GM21576 (cell line): ENCODE data around the gene SIDT1.

Experiments
- ATAC-seq: cut with Tn5 transposase; IDR thresholded peaks from one replicate; pipeline ENCODE4 v1.9.1; 2021; ENCODE audit warnings: mild to moderate bottlenecking, moderate library complexity; ENCODE audit not compliant: unreplicated experiment

The SIDT1 gene

DNA sequence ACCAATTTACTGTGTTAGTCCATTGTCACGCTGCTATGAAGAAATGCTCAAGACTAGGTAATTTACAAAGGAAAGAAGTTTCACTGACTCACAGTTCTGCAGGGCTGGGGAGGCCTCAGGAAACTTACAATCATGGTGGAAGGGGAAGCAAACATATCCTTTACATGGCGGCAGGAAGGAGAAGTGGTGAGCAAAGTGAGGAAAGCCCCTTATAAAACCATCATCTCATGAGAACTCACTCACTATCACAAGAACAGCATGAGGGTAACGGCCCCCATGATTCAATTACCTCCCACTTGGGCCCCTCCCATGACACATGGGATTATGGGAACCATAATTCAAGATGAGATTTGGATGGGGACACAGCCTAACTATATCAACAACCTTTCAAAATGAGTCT lies 143.9 kb downstream of the SIDT1 start:
- ATAC-seq = no peak

DNA sequence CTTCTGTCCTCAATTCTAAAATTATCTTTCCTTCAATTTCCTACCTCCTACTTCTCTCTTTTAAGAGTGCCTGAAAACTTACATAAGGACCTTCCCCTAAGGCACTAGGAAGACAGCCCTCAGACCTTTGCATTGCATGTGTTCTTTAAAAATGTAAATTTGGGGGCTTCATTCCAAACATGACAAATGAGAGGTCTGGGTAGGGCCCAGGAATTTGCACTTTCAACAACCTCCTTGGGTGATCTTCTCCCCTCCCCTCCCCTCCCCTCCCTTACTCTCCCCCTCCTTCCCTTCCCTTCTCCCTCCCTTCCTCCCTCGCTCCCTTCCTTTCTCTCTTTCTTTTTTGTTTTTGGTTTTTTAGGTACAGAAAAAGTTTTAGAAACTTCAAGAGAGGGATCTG lies 145.4 kb downstream of the SIDT1 start:
- ATAC-seq = no peak

DNA sequence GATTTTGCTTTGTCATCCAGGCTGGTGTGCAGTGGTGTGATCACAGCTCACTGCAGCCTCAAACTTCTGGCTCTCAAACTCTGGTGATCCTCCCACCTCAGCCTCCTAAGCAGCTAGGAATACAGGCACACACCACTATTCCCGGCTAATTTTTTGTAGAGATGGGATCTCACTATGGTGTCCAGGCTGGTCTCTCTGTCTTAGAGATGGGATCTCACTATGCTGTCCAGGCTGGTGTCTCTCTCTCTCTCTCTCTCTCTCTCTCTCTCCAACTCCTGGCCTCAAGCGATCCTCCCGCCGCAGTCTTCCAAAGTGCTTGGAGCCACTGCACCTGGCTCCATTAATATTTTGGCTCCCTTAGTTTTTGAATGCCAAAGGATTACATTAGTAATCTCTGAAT lies 146.4 kb downstream of the SIDT1 start:
- no peak for ATAC-seq
